ENCODE data around the gene CCDC9. TPM values are rescaled to one million over a fixed set of nuclear protein-coding genes. Genes with fewer than 3 reads are reported as not detected.

CCDC9 gene
- total and polyA plus RNA-seq, 2 of the 8 experiments (the other 6 are each of a cell fraction or from before 2014, with no cell fraction given) = 3.7 to 29.8 TPM

DNA sequence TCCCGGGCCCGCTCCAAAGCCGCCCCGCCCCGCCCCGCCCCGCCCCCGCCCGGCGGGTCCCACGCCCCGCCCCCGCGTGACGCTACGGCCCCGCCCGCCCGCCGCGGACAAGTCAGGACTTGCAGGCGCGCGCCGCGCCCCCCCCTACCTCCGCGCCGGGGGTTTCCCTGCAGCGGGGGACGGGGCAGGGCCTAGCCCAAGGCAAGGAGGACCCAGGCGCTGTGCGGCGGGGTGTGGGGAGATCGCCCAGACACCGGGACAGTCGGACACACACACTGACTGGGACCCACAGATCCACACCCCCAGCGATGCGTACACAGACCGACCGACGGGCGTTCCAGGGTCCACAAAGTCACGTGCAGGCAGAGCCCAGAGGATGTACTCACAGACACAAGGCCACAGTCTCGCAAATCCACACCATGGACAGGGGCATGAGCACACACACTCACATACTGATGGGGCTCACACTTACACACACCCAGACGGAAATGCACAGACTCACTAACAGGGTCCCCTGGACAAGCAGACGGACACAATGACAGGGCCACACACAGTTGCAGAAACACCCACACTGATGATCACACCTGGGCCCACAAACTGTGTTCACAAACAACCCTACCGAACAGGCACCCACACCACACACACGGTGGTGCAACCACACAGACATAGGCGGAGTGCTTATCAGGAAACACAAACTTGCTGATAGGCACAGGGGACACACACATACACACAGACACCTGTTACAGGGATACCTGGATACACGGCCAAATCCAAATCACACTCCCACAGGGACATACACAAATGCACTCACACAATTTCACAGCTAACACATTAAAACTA, 24.9 kb upstream of the CCDC9 start (continued):
- no peak for TF ChIP-seq GABPA (IDR thresholded peaks at IDR 0.05; ENCODE audit: borderline replicate concordance, insufficient read depth, low read length)
- TF ChIP-seq, protein P1, sequence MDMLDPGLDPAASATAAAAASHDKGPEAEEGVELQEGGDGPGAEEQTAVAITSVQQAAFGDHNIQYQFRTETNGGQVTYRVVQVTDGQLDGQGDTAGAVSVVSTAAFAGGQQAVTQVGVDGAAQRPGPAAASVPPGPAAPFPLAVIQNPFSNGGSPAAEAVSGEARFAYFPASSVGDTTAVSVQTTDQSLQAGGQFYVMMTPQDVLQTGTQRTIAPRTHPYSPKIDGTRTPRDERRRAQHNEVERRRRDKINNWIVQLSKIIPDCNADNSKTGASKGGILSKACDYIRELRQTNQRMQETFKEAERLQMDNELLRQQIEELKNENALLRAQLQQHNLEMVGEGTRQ (IDR thresholded peaks at IDR 0.05; ENCODE audit: low read length) = peak; percentile 12; the same call in 1 of the 2 replicates
- TF ChIP-seq EZH2 (IDR thresholded peaks at IDR 0.05; ENCODE audit: low read depth, low read length, severe bottlenecking) = no peak
- TF ChIP-seq MAFK (IDR thresholded peaks at IDR 0.05; ENCODE audit: low read depth, low read length) = no peak
- TF ChIP-seq CREB1 (IDR thresholded peaks at IDR 0.05) = peak; percentile 61; the same call in 1 of the 2 replicates
- no peak; the same call in 1 of the 2 replicates for TF ChIP-seq POLR2AphosphoS5 (IDR thresholded peaks at IDR 0.05; ENCODE audit: low read depth, low read length)
- TF ChIP-seq HDAC2 (IDR thresholded peaks at IDR 0.05; ENCODE audit: borderline replicate concordance in 1 of 2, low read depth in 2 of 2, low read length in 2 of 2) = no peak
- TF ChIP-seq CEBPB (IDR thresholded peaks at IDR 0.05; ENCODE audit: low read depth, low read length) = no peak
- TF ChIP-seq, protein P2, sequence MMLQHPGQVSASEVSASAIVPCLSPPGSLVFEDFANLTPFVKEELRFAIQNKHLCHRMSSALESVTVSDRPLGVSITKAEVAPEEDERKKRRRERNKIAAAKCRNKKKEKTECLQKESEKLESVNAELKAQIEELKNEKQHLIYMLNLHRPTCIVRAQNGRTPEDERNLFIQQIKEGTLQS (IDR thresholded peaks at IDR 0.05; ENCODE audit: insufficient read depth, low read depth, low read length) = no peak
- no peak for TF ChIP-seq CHD1 (IDR thresholded peaks at IDR 0.05; ENCODE audit: low read depth, low read length)
- TF ChIP-seq RNF2 (IDR thresholded peaks at IDR 0.05; ENCODE audit: borderline replicate concordance, low read depth, low read length, missing control alignments, poor library complexity, severe bottlenecking) = no peak

All from H1 (cell line).